ENCODE measurements around the gene KIFC3.

DNA sequence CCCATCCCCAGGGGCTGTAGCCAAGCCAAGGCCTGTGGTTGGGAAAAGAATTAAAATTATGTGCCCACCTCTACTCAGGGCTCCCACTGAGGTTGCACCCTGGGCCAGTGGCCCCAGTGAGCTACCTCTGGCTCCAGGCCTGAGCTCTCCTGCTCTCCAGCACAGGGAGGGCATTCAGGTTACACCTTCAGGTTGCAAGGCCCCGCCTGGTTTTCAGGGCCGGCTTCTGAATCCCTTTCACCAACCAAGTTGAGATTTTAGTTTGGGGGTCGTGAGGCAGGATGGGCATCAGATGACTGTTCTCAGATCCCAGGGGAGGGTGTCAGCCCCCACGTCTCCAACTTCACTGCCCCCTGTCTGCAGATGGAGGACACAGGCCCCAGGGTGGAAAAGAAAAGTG lies 74.7 kb downstream of the KIFC3 start:
- TF ChIP-seq EP300 (IDR thresholded peaks at IDR 0.05): no peak
- TF ChIP-seq, protein P1, sequence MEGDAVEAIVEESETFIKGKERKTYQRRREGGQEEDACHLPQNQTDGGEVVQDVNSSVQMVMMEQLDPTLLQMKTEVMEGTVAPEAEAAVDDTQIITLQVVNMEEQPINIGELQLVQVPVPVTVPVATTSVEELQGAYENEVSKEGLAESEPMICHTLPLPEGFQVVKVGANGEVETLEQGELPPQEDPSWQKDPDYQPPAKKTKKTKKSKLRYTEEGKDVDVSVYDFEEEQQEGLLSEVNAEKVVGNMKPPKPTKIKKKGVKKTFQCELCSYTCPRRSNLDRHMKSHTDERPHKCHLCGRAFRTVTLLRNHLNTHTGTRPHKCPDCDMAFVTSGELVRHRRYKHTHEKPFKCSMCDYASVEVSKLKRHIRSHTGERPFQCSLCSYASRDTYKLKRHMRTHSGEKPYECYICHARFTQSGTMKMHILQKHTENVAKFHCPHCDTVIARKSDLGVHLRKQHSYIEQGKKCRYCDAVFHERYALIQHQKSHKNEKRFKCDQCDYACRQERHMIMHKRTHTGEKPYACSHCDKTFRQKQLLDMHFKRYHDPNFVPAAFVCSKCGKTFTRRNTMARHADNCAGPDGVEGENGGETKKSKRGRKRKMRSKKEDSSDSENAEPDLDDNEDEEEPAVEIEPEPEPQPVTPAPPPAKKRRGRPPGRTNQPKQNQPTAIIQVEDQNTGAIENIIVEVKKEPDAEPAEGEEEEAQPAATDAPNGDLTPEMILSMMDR (IDR thresholded peaks at IDR 0.05): no peak

All from sigmoid colon (tissue), 4 donors.